Psoas muscle (tissue), 8 donors: ENCODE data around the gene LACRT. TPM values are rescaled to one million over a fixed set of nuclear protein-coding genes. Genes with fewer than 3 reads are reported as not detected.
"Not testable (repeated sequence)": the region's sequence is repeated elsewhere in the genome, so short reads cannot be mapped to it uniquely, and the experiment has no call there.

Experiments used
- ATAC-seq, 4 donors: fragments of 200-7000 bp; cut with Tn5 transposase; one replicate each; pipeline ENCODE4 v1.9.1; 2020; ENCODE audit warnings: moderate library complexity in 3 of 4, mild to moderate bottlenecking in 2 of 4
- DNase-seq, 2 donors: peaks; one replicate each; pipeline ENCODE4 v3.0.0-alpha.2; 2020
- H3K27ac ChIP-seq: fragments of 200-600 bp; one replicate; pipeline ENCODE4 v1.8.0; 2022
- H3K27me3 ChIP-seq, 3 donors: fragments of 200-600 bp in 1 of 3; one replicate each; pipeline versions ENCODE4 v1.6.1 to v1.8.0; 2013 to 2022; ENCODE audit warnings: low read length in 2 of 3, mild to moderate bottlenecking in 2 of 3, moderate library complexity in 1 of 3; ENCODE audit not compliant: insufficient read depth in 3 of 3
- H3K36me3 ChIP-seq, 2 donors: fragments of 200-600 bp in 1 of 2; one replicate each; pipeline versions ENCODE4 v1.6.1 to v1.8.0; 2013 to 2022; ENCODE audit warnings: low read depth in 1 of 2, mild to moderate bottlenecking in 1 of 2, moderate library complexity in 1 of 2; ENCODE audit not compliant: insufficient read depth in 1 of 2
- H3K4me1 ChIP-seq: fragments of 200-600 bp; one replicate; pipeline ENCODE4 v1.8.0; 2022
- H3K4me3 ChIP-seq: fragments of 200-600 bp; one replicate; pipeline ENCODE4 v1.8.0; 2022; ENCODE audit warnings: mild to moderate bottlenecking
- H3K9me3 ChIP-seq: fragments of 200-600 bp; one replicate; pipeline ENCODE4 v1.8.0; 2022
- CTCF ChIP-seq: fragments of 200-600 bp; IDR thresholded peaks from one replicate; pipeline ENCODE4 v1.8.0; 2022; ENCODE audit warnings: antibody characterized with exemption
- WGBS, 3 donors: extraction: QIAGEN DNeasy Blood & Tissue Kit; methylation state at CpG; one replicate each; pipeline versions ENCODE4 v1.1.6 to v1.1.7; 2013; 5-methylcytosine and 5-hydroxymethylcytosine counted together
- intact Hi-C, 2 donors: fragments of 100-400 bp; cut with DNase I; formaldehyde crosslinking; loops; one replicate each; pipeline versions ENCODE4 v1.11.0 to v1.14.2; 2022
- polyA plus RNA-seq, 3 donors: library from polyadenylated mRNA; stranded (reverse); fragments of 200-250 nt; gene quantifications; one replicate each; pipeline ENCODE4 v1.2.3, GENCODE V29; 2013
- total RNA-seq, 4 donors: library from RNA; stranded (reverse); fragmentation: NEBNext Ultra II Directional in 2 of 4; extraction: Animal tissue kit (Norgen Biotek cat#: 25700) in 2 of 4; gene quantifications; one replicate each; pipeline versions ENCODE4 v1.2.1 to v1.2.4, GENCODE V29; 2021 to 2023
- donor health status: healthy with polysubstance abuse.
- donor health status: DM: no; HTN: no; CAD: no; lungs with moderate emphysema.
- donor health status: Bipolar disorder and iron deficiency.
- donor health status: healthy.
- donor health status: DM: yes; HTN: yes; CAD: no.
- donor health status: DM: no; HTN: no; CAD: no.
- donor health status: DM: no; HTN: no; CAD: no.
- donor health status: DM: yes; HTN: yes; CAD: no.

LACRT gene
- total and polyA plus RNA-seq, 7 donors: not detected

- H3K4me3 ChIP-seq: no peak overlapping the region
- H3K36me3 ChIP-seq: no peaks in the 10 kb centered on the region
- peaks cover 0 to 4% (median 0%) of the 10 kb centered on the region in 3 donors for H3K27me3 ChIP-seq
- intact Hi-C loops: no loop called here
- H3K27ac ChIP-seq: no peak overlapping the region
- H3K4me1 ChIP-seq: no peaks in the 10 kb centered on the region
- no peak for TF ChIP-seq CTCF
- 86 to 88% (median 88%) methylated on average over 5 of the region's 5 CpGs for WGBS, 3 donors
- DNase-seq (no peak), ATAC-seq (no peak)
- no peaks in the 10 kb centered on the region for H3K9me3 ChIP-seq
Measured at GRCh38 chr12:54667945-54668344, 33.2 kb upstream of the LACRT start.

- Histone ChIP-seq H3K27ac (no peak overlapping the region), H3K4me3 (no peak overlapping the region), H3K27me3 (peaks cover 0 to 4% (median 0%) of the 10 kb centered on the region in 3 donors), H3K4me1 (peaks cover 4% of the 10 kb centered on the region), H3K9me3 (no peaks in the 10 kb centered on the region), H3K36me3 (no peaks in the 10 kb centered on the region)
- 70 to 84% (median 76%) methylated on average over 3 of the region's 3 CpGs for WGBS, 3 donors
- DNase-seq (no peak), ATAC-seq (no peak)
- TF ChIP-seq CTCF: no peak
- intact Hi-C loops: no loop called here
Measured at GRCh38 chr12:54666008-54666407, 31.3 kb upstream of the LACRT start.

GRCh38 chr12:54665022-54665635, 30.4 kb upstream of the LACRT start:
- intact Hi-C loops, ATAC-seq, H3K4me3 ChIP-seq, H3K27ac ChIP-seq, H3K27me3 ChIP-seq, H3K9me3 ChIP-seq, DNase-seq, H3K36me3 ChIP-seq: not testable (repeated sequence)
- 74 to 80% (median 74%) methylated on average over 3 of the region's 3 CpGs for WGBS, 3 donors
- peaks cover 12% of the 10 kb centered on the region for H3K4me1 ChIP-seq

- no peaks in the 10 kb centered on the region for H3K27me3 ChIP-seq
- no peak for DNase-seq
- H3K4me3 ChIP-seq: no peak overlapping the region
- intact Hi-C loops: no loop called here
- no peaks in the 10 kb centered on the region for H3K36me3 ChIP-seq
- TF ChIP-seq CTCF: no peak
- H3K4me1 ChIP-seq: peaks cover 12% of the 10 kb centered on the region
- ATAC-seq: no peak
- no peak overlapping the region for H3K27ac ChIP-seq
- 83 to 89% (median 87%) methylated on average over 3 of the region's 3 CpGs for WGBS, 3 donors
- H3K9me3 ChIP-seq: no peaks in the 10 kb centered on the region
Measured at GRCh38 chr12:54663603-54664002, 28.9 kb upstream of the LACRT start.

- intact Hi-C loops: no loop called here
- H3K27me3 ChIP-seq: no peaks in the 10 kb centered on the region
- no peaks in the 10 kb centered on the region for H3K9me3 ChIP-seq
- peaks cover 12% of the 10 kb centered on the region for H3K4me1 ChIP-seq
- ATAC-seq (no peak), DNase-seq (no peak)
- 44 to 49% (median 47%) methylated on average over 3 of the region's 3 CpGs for WGBS, 3 donors
- no peak for TF ChIP-seq CTCF
- H3K27ac ChIP-seq: no peak overlapping the region
- H3K4me3 ChIP-seq: no peak overlapping the region
- no peaks in the 10 kb centered on the region for H3K36me3 ChIP-seq
Measured at GRCh38 chr12:54662026-54662425, 27.3 kb upstream of the LACRT start.
